Glutamatergic neuron (in vitro differentiated cells): ENCODE data around the gene LMNTD1. TPM values are rescaled to one million over a fixed set of nuclear protein-coding genes. Genes with fewer than 3 reads are reported as not detected.

Experiments
- DNase-seq: peaks from one replicate; pipeline ENCODE4 v3.0.0; 2022
- H3K27ac Mint-ChIP-seq: one replicate; pipeline ENCODE4 v1.8.0; 2020; ENCODE audit warnings: mild to moderate bottlenecking, mixed read lengths, inconsistent platforms; ENCODE audit not compliant: unreplicated experiment
- H3K27me3 Mint-ChIP-seq: one replicate; pipeline ENCODE4 v1.8.0; 2020; ENCODE audit warnings: mild to moderate bottlenecking, moderate library complexity, mixed read lengths, inconsistent platforms; ENCODE audit not compliant: unreplicated experiment
- H3K36me3 Mint-ChIP-seq: one replicate; pipeline ENCODE4 v1.8.0; 2020; ENCODE audit warnings: mild to moderate bottlenecking, mixed read lengths, inconsistent platforms; ENCODE audit not compliant: unreplicated experiment
- H3K4me1 Mint-ChIP-seq: one replicate; pipeline ENCODE4 v1.8.0; 2020; ENCODE audit warnings: mild to moderate bottlenecking, low read depth, mixed read lengths, inconsistent platforms; ENCODE audit not compliant: unreplicated experiment
- H3K4me3 Mint-ChIP-seq: one replicate; pipeline ENCODE4 v1.8.0; 2020; ENCODE audit warnings: mild to moderate bottlenecking, mixed read lengths, inconsistent platforms; ENCODE audit not compliant: unreplicated experiment
- H3K9me3 Mint-ChIP-seq: one replicate; pipeline ENCODE4 v1.8.0; 2020; ENCODE audit warnings: mild to moderate bottlenecking, moderate library complexity, mixed read lengths, inconsistent platforms; ENCODE audit not compliant: unreplicated experiment
- total RNA-seq: library from RNA; stranded (reverse); fragmentation: NEBNext Ultra II Directional; extraction: Animal tissue kit (Norgen Biotek cat#: 25700); gene quantifications from one replicate; pipeline ENCODE4 v1.2.1, GENCODE V29; 2021; ENCODE audit not compliant: unreplicated experiment
- TF ChIP-seq, protein P1 (sequence below): fragments of 200-600 bp; sonication (generic); IDR thresholded peaks from one replicate; pipeline ENCODE4 v1.5.0; 2021; ENCODE audit not compliant: partially characterized antibody, unreplicated experiment

The LMNTD1 gene
- total RNA-seq, 1 donor from 2014 or later, result 1.1 TPM

DNA sequence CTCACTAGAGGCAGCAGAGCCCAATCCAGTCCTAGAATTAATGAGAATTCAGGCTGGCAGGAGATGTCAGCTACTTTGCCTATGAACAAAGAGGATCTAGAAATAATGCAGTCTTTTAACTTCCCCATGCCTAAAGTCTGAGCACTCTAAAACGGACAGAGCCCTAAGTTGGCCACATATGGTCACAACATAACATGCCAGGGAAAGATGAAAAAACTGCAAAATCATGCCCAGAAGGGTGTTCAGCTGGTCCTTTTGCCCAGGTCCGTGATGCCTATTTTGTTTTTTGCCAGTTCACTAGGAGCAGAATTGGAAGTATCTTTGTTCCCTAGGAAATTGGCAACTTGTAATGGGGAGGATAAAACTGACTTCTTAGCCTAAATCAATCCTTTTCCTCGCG is 20.3 kb upstream of the LMNTD1 start:
- no peaks in the 10 kb centered on the region for H3K4me1 Mint-ChIP-seq
- H3K9me3 Mint-ChIP-seq, result peaks cover 2% of the 10 kb centered on the region
- H3K36me3 Mint-ChIP-seq, result no peaks in the 10 kb centered on the region
- no peaks in the 10 kb centered on the region for H3K27me3 Mint-ChIP-seq
- DNase-seq, result no peak
- no peak overlapping the region for H3K27ac Mint-ChIP-seq
- H3K4me3 Mint-ChIP-seq, result no peak overlapping the region
- TF ChIP-seq, protein P1, sequence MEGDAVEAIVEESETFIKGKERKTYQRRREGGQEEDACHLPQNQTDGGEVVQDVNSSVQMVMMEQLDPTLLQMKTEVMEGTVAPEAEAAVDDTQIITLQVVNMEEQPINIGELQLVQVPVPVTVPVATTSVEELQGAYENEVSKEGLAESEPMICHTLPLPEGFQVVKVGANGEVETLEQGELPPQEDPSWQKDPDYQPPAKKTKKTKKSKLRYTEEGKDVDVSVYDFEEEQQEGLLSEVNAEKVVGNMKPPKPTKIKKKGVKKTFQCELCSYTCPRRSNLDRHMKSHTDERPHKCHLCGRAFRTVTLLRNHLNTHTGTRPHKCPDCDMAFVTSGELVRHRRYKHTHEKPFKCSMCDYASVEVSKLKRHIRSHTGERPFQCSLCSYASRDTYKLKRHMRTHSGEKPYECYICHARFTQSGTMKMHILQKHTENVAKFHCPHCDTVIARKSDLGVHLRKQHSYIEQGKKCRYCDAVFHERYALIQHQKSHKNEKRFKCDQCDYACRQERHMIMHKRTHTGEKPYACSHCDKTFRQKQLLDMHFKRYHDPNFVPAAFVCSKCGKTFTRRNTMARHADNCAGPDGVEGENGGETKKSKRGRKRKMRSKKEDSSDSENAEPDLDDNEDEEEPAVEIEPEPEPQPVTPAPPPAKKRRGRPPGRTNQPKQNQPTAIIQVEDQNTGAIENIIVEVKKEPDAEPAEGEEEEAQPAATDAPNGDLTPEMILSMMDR, result no peak

DNA sequence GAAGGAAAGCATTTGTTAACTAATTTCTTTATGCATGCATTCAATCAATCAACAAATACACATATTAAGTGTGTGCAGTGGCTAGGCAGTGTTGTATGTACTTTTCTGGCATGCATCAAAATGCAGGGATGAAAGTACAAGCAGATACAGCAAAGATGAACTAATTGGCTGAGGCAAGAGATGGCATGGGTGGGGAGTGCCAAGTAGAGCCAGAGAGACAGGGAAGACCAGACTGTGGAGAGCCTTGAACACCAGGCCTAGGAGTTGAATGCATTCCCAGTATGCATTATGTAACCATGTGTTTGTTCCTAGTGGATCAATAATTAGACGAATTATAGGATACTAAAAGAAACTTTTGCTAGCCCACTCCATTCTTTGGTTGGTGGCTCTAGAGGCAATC is 17.3 kb upstream of the LMNTD1 start:
- Mint-ChIP-seq H3K27me3 (no peaks in the 10 kb centered on the region), H3K4me1 (no peaks in the 10 kb centered on the region), H3K27ac (no peak overlapping the region), H3K4me3 (no peak overlapping the region), H3K36me3 (no peaks in the 10 kb centered on the region), H3K9me3 (no peaks in the 10 kb centered on the region)
- TF ChIP-seq, protein P1, result no peak
- DNase-seq, result no peak

DNA sequence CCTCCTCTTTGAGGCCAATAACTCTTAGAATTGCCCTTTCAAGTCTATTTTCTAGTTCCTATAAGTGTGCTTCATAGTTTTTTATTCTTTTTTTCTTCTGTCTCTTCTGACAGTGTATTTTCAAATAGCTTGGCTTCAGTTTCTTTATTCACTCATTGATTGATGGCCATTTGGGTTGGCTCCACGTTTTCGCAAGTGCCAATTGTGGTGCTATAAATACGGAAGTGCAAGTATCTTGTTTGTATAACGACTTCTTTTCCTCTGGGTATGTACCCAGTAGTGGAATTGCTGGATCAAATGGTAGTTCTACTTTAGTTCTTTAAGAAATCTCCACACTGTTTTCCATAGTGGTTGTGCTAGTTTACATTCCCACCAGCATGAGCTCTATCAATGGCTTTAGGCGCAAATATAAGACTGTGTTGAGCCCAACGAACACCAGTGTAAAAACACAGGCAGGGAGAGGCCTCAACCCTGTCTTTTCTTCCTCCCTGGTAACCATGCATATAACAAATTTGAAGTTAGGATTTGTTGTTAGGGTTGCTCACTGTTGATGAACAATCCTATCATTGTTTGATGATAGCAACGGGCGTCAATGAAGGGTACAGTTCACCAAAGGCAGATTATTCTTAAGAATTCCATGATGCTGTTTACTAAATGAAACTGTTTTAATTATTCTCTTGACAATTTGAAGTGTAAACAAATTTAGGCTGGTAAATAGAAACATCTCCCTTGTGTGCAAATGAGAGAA is 13.3 kb upstream of the LMNTD1 start:
- TF ChIP-seq, protein P1, result no peak
- Mint-ChIP-seq H3K9me3 (no peaks in the 10 kb centered on the region), H3K4me1 (no peaks in the 10 kb centered on the region), H3K36me3 (no peaks in the 10 kb centered on the region), H3K27me3 (peaks cover 1% of the 10 kb centered on the region), H3K27ac (no peak overlapping the region), H3K4me3 (no peak overlapping the region)
- DNase-seq, result no peak

DNA sequence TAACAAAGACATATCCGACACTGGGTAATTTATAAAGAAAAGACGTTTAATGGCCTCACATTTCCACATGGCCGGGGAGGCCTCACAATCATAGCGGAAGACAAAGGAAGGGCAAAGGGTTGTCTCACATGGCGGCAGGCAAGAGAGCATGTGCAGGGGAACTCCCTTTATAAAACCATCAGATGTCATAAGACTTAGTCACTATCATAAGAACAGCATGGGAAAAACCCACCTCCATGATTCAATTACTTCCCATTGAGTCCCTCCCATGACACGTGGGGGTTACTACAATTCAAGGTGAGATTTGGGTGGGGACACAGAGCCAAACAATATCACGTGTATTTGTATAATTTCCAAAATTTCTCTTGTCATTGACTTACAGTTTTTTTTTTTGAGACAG is 5.5 kb upstream of the LMNTD1 start:
- H3K4me1 Mint-ChIP-seq, result no peaks in the 10 kb centered on the region

More for the DNA sequence above, 5.5 kb upstream of the LMNTD1 start:
- no peak for DNase-seq
- Mint-ChIP-seq H3K27me3 (peaks cover 1% of the 10 kb centered on the region), H3K9me3 (no peaks in the 10 kb centered on the region), H3K27ac (no peak overlapping the region), H3K36me3 (no peaks in the 10 kb centered on the region), H3K4me3 (no peak overlapping the region)
- TF ChIP-seq, protein P1, result no peak
